Testis (tissue), 3 donors: ENCODE results near the gene YJEFN3. TPM values are rescaled to one million over a fixed set of nuclear protein-coding genes. Genes with fewer than 3 reads are reported as not detected.

ENCODE experiments used
- DNase-seq: peaks from one replicate; pipeline ENCODE4 v3.0.0-alpha.2; 2019
- H3K27ac ChIP-seq, 2 donors: fragments of 200-600 bp; sonication (generic); one replicate each; pipeline ENCODE4 v1.5.1; 2019
- H3K27me3 ChIP-seq: fragments of 200-600 bp; sonication (generic); one replicate; pipeline ENCODE4 v1.5.1; 2019
- H3K36me3 ChIP-seq: fragments of 200-600 bp; sonication (generic); one replicate; pipeline ENCODE4 v1.5.1; 2017; ENCODE audit warnings: low read depth; ENCODE audit errors: missing control alignments
- H3K4me1 ChIP-seq: fragments of 200-600 bp; sonication (generic); one replicate; pipeline ENCODE4 v1.5.1; 2019
- H3K4me3 ChIP-seq, 2 donors: fragments of 200-600 bp; sonication (generic); one replicate each; pipeline ENCODE4 v1.5.1; 2017 to 2019
- H3K9me3 ChIP-seq: fragments of 200-600 bp; sonication (generic); one replicate; pipeline ENCODE4 v1.5.1; 2017
- POLR2A ChIP-seq: fragments of 450-650 bp; IDR thresholded peaks from one replicate; pipeline ENCODE4 v1.6.1; 2017; ENCODE audit warnings: antibody characterized with exemption, mild to moderate bottlenecking, moderate library complexity
- WGBS, 2 donors: methylation state at CpG; one replicate each; pipeline ENCODE4 v1.1.5; 2018; 5-methylcytosine and 5-hydroxymethylcytosine counted together
- intact Hi-C: fragments of 100-400 bp; cut with DNase I; formaldehyde crosslinking; loops from one replicate; pipeline ENCODE4 v1.15.1; 2023; ENCODE audit warnings: low total_unique reads
- polyA plus RNA-seq: library from polyadenylated mRNA; stranded (reverse); fragments of 350-450 nt; fragmentation: Illumina TruSeq; extraction: RNeasy Lipid Tissue Mini Kit (QIAGEN cat#74804); gene quantifications from one replicate; pipeline ENCODE4 v1.2.3, GENCODE V29; 2014; ENCODE audit warnings: low read depth, low replicate concordance; ENCODE audit not compliant: insufficient read depth
- total RNA-seq, 2 donors: library from RNA; depleted of rRNA; stranded (reverse); fragments of >200 nt; gene quantifications; one replicate each; pipeline ENCODE4 v1.2.3, GENCODE V29; 2016
- TF ChIP-seq, protein P1 (sequence below), 3 experiments: fragments of 450-650 bp in 2 of 3; fragments of 200-600 bp in 1 of 3; sonication (generic) in 1 of 3; IDR thresholded peaks; one replicate each; pipeline ENCODE4 v1.5.1; 2016 to 2019; ENCODE audit warnings: antibody characterized with exemption in 3 of 3, mild to moderate bottlenecking in 2 of 3, moderate library complexity in 1 of 3

The YJEFN3 gene
- total and polyA plus RNA-seq, 3 donors from 2014 or later: 24.2 to 49.1 (median 29.3) TPM

DNA sequence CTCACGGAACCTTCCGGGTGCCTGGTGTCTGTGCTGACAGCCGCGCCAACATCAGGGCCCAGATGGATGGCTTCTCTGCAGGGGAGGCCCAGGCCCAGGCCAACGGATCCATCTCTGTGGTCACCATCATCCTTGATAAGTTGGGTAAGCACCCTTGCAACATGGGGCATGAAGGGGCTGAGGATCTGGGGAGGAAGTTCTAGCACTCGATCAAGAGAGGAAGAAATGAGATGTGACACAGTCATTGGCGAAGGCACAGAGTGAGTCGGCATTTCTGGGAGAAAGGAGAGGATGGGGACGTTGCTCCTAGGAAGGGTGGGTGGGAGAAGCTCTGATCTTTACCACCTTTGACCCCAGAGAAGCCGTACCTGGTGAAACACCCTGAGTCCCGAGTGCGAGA lies 13.8 kb downstream of the YJEFN3 start:
- Histone ChIP-seq H3K36me3 (no peaks in the 10 kb centered on the region), H3K4me3 (no peak overlapping the region), H3K4me1 (peaks cover 12% of the 10 kb centered on the region), H3K27ac (no peak overlapping the region), H3K27me3 (no peaks in the 10 kb centered on the region), H3K9me3 (no peaks in the 10 kb centered on the region)
- WGBS, 2 donors: 81 to 83% methylated on average over 9 to 10 of the region's 12 CpGs
- TF ChIP-seq POLR2A: no peak
- TF ChIP-seq, protein P1, sequence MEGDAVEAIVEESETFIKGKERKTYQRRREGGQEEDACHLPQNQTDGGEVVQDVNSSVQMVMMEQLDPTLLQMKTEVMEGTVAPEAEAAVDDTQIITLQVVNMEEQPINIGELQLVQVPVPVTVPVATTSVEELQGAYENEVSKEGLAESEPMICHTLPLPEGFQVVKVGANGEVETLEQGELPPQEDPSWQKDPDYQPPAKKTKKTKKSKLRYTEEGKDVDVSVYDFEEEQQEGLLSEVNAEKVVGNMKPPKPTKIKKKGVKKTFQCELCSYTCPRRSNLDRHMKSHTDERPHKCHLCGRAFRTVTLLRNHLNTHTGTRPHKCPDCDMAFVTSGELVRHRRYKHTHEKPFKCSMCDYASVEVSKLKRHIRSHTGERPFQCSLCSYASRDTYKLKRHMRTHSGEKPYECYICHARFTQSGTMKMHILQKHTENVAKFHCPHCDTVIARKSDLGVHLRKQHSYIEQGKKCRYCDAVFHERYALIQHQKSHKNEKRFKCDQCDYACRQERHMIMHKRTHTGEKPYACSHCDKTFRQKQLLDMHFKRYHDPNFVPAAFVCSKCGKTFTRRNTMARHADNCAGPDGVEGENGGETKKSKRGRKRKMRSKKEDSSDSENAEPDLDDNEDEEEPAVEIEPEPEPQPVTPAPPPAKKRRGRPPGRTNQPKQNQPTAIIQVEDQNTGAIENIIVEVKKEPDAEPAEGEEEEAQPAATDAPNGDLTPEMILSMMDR (IDR thresholded peaks at IDR 0.05): no peak
- intact Hi-C loops: no loop called here
- DNase-seq: no peak

DNA sequence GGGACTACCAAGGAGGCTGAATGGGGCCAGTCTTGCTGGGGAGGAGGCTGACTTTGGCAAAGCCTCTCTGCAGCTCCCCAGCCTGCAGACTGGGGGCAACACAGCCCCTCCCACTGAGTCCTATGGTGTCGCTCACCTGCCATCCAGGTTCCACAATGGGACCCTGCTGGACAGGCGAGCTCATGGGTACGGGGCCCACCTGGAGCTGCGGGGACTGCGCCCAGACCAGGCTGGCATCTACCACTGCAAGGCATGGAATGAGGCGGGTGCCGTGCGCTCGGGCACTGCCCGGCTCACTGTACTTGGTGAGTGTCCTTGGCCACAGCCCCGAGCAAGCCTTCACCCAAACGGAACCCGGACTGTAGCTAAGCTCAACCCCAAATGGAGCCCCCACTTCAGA lies 14.4 kb downstream of the YJEFN3 start:
- peaks cover 9% of the 10 kb centered on the region for H3K4me1 ChIP-seq
- WGBS, 2 donors: 92 to 98% methylated on average over 8 to 13 of the region's 13 CpGs
- no peaks in the 10 kb centered on the region for H3K27me3 ChIP-seq
- no peak for TF ChIP-seq POLR2A
- H3K27ac ChIP-seq: no peak overlapping the region
- no peak overlapping the region for H3K4me3 ChIP-seq
- no peaks in the 10 kb centered on the region for H3K36me3 ChIP-seq
- no peaks in the 10 kb centered on the region for H3K9me3 ChIP-seq
- no peak for DNase-seq
- intact Hi-C loops: no loop called here

DNA sequence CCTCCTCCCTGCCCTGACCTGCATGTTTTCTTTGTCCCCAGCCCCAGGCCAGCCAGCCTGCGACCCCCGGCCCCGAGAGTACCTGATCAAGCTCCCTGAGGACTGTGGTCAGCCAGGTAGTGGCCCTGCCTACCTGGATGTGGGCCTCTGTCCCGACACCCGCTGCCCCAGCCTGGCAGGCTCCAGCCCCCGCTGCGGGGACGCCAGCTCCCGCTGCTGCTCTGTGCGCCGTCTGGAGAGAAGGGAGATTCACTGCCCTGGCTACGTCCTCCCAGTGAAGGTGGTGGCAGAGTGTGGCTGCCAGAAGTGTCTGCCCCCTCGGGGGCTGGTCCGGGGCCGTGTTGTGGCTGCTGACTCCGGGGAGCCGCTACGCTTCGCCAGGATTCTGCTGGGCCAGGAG lies 14.9 kb downstream of the YJEFN3 start:
- Histone ChIP-seq H3K27me3 (no peaks in the 10 kb centered on the region), H3K4me1 (peaks cover 3% of the 10 kb centered on the region), H3K36me3 (no peaks in the 10 kb centered on the region), H3K27ac (no peak overlapping the region), H3K9me3 (no peaks in the 10 kb centered on the region), H3K4me3 (no peak overlapping the region)
- no peak for DNase-seq
- no peak for TF ChIP-seq POLR2A
- TF ChIP-seq, protein P1 (IDR thresholded peaks at IDR 0.05): no peak
- intact Hi-C loops: no loop called here
- WGBS, 2 donors: 80 to 82% methylated on average over 7 to 19 of the region's 19 CpGs

DNA sequence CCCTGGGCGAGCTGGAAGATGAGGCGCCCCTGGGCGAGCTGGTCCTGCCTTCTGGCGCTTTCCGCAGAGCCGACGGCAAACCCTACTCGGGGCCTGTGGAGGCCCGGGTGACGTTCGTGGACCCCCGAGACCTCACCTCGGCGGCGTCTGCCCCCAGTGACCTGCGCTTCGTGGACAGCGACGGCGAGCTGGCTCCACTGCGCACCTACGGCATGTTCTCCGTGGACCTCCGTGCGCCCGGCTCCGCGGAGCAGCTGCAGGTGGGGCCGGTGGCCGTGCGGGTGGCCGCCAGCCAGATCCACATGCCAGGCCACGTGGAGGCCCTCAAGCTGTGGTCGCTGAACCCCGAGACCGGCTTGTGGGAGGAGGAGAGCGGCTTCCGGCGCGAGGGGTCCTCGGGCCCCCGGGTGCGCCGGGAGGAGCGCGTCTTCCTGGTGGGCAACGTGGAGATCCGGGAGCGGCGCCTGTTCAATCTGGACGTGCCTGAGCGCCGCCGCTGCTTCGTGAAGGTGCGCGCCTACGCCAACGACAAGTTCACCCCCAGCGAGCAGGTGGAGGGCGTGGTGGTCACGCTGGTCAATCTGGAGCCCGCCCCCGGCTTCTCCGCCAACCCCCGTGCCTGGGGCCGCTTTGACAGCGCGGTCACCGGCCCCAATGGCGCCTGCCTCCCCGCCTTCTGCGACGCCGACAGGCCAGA lies 15.7 kb downstream of the YJEFN3 start:
- H3K27ac ChIP-seq: no peak overlapping the region
- H3K27me3 ChIP-seq: no peaks in the 10 kb centered on the region
- H3K4me3 ChIP-seq: peak overlapping the region; percentile 4 to 26
- DNase-seq: no peak
- no peaks in the 10 kb centered on the region for H3K9me3 ChIP-seq
- intact Hi-C loops: no loop called here
- H3K36me3 ChIP-seq: no peaks in the 10 kb centered on the region
- H3K4me1 ChIP-seq: no peaks in the 10 kb centered on the region
- TF ChIP-seq POLR2A: no peak
- TF ChIP-seq, protein P1 (IDR thresholded peaks at IDR 0.05): no peak
- WGBS, 2 donors: 60 to 85% methylated on average over 1 to 69 of the region's 75 CpGs

DNA sequence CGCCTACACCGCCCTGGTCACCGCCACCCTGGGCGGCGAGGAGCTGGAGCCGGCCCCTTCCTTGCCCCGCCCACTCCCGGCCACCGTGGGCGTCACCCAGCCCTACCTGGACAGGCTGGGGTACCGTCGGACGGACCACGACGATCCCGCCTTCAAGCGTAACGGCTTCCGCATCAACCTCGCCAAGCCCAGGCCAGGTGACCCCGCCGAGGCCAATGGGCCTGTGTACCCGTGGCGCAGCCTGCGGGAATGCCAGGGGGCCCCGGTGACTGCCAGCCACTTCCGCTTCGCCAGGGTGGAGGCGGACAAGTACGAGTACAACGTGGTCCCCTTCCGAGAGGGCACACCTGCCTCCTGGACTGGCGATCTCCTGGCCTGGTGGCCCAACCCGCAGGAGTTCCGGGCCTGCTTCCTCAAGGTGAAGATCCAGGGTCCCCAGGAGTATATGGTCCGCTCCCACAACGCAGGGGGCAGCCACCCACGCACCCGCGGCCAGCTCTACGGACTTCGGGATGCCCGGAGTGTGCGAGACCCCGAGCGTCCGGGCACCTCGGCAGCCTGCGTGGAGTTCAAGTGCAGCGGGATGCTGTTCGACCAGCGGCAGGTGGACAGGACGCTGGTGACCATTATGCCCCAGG lies 16.4 kb downstream of the YJEFN3 start:
- no peak for DNase-seq
- H3K9me3 ChIP-seq: no peaks in the 10 kb centered on the region
- H3K27ac ChIP-seq: no peak overlapping the region
- H3K27me3 ChIP-seq: no peaks in the 10 kb centered on the region
- no peak for TF ChIP-seq POLR2A
- TF ChIP-seq, protein P1 (IDR thresholded peaks at IDR 0.05): no peak
- no peaks in the 10 kb centered on the region for H3K4me1 ChIP-seq
- intact Hi-C loops: no loop called here
- 53 to 76% methylated on average over 3 to 51 of the region's 53 CpGs for WGBS, 2 donors
- H3K36me3 ChIP-seq: no peaks in the 10 kb centered on the region
- H3K4me3 ChIP-seq: peak overlapping the region; percentile 4 to 26
